ENCODE data around the gene THTPA. TPM values are rescaled to one million over a fixed set of nuclear protein-coding genes. Genes with fewer than 3 reads are reported as not detected.

The THTPA gene
- total and polyA plus RNA-seq, 2 of the 13 experiments (the other 11 are each of a cell fraction or from before 2014, with no cell fraction given) = 7.4 to 8.7 TPM

GRCh38 chr14:23544511-23545447, 11.3 kb upstream of the THTPA start (continued):
- TF ChIP-seq ATF7-NPFF (CRISPR knock-in tag; IDR thresholded peaks at IDR 0.05; ENCODE audit: low read depth) = no peak
- no peak for TF ChIP-seq ZIK1 (CRISPR knock-in tag; IDR thresholded peaks at IDR 0.05; ENCODE audit: borderline replicate concordance, low read depth)
- no peak for TF ChIP-seq TEF (CRISPR knock-in tag; IDR thresholded peaks at IDR 0.05)
- no peak for TF ChIP-seq ZNF282 (IDR thresholded peaks at IDR 0.05; ENCODE audit: partially characterized antibody)
- peak; percentile 87 for TF ChIP-seq ZNF281 (CRISPR knock-in tag; IDR thresholded peaks at IDR 0.05; ENCODE audit: borderline replicate concordance)
- 0 out of 2 replicates have a peak, but pooled peaks have one; percentile 15 for TF ChIP-seq HIVEP1 (CRISPR knock-in tag; IDR thresholded peaks at IDR 0.05)
- no peak for TF ChIP-seq ZNF713 (CRISPR knock-in tag; IDR thresholded peaks at IDR 0.05)
- no peak for TF ChIP-seq KDM5B (CRISPR knock-in tag; IDR thresholded peaks at IDR 0.05; ENCODE audit: borderline replicate concordance)
- no peak for TF ChIP-seq TGIF2 (CRISPR knock-in tag; IDR thresholded peaks at IDR 0.05)
- TF ChIP-seq TFAP4 (IDR thresholded peaks at IDR 0.05; ENCODE audit: borderline replicate concordance, low read depth) = peak; percentile 31; the same call in 1 of the 2 replicates
- TF ChIP-seq MTERF4 (CRISPR knock-in tag; IDR thresholded peaks at IDR 0.05) = 0 out of 2 replicates have a peak, but pooled peaks have one; percentile 37
- no peak for TF ChIP-seq ZFP91 (CRISPR knock-in tag; IDR thresholded peaks at IDR 0.05; ENCODE audit: borderline replicate concordance)
- TF ChIP-seq MLLT10 (CRISPR knock-in tag; IDR thresholded peaks at IDR 0.05) = no peak
- TF ChIP-seq MED13 (CRISPR knock-in tag; IDR thresholded peaks at IDR 0.05) = no peak
- no peak for TF ChIP-seq NFE2 (CRISPR knock-in tag; IDR thresholded peaks at IDR 0.05)
- TF ChIP-seq U2AF1 (optimal IDR thresholded peaks at IDR 0.05; ENCODE audit: low read depth, low read length) = no peak
- no peak for TF ChIP-seq REST (IDR thresholded peaks at IDR 0.05; ENCODE audit: borderline replicate concordance in 1 of 2, low read depth in 1 of 2, low read length in 2 of 2)

Measured in HepG2 (cell line).